SK-N-SH treated with all-trans-retinoic acid at 6 μM for 48 hours (cell line): ENCODE measurements around the gene ORAI1.
A peak's percentile ranks its signal among the peaks of the same experiment; 100 is the strongest.

Source experiments
- ARNTL ChIP-seq: fragments of 450-650 bp; formaldehyde crosslinking; IDR thresholded peaks from 2 replicates; pipeline ENCODE4 v1.5.0; 2020; ENCODE audit warnings: low read depth, mild to moderate bottlenecking, moderate library complexity, borderline replicate concordance
- BACH2 ChIP-seq: fragments of 250-450 bp; sonication (Bioruptor Pico); IDR thresholded peaks from 2 replicates; pipeline ENCODE4 v1.9.0; 2021; ENCODE audit warnings: mild to moderate bottlenecking, borderline replicate concordance
- CREB5 ChIP-seq: fragments of 250-450 bp; sonication (Bioruptor Pico); IDR thresholded peaks from 2 replicates; pipeline ENCODE4 v1.5.1; 2020; ENCODE audit warnings: low read depth, mild to moderate bottlenecking, moderate library complexity
- CSDC2 ChIP-seq: fragments of 250-450 bp; sonication (Bioruptor Pico); IDR thresholded peaks from 2 replicates; pipeline ENCODE4 v1.5.0; 2020; ENCODE audit warnings: mild to moderate bottlenecking, moderate library complexity
- GLIS3 ChIP-seq: fragments of 250-450 bp; sonication (Bioruptor Pico); IDR thresholded peaks from 2 replicates; pipeline ENCODE4 v1.5.0; 2020; ENCODE audit warnings: mild to moderate bottlenecking, moderate library complexity
- OSR1 ChIP-seq: fragments of 250-450 bp; sonication (Bioruptor Pico); IDR thresholded peaks from 2 replicates; pipeline ENCODE4 v1.8.0; 2022; ENCODE audit warnings: moderate library complexity, mild to moderate bottlenecking, inconsistent platforms
- PATZ1 ChIP-seq: fragments of 250-450 bp; sonication (Bioruptor Pico); IDR thresholded peaks from 2 replicates; pipeline ENCODE4 v1.8.0; 2020; ENCODE audit warnings: mild to moderate bottlenecking, moderate library complexity, borderline replicate concordance
- RARB ChIP-seq: fragments of 250-450 bp; sonication (Bioruptor Pico); IDR thresholded peaks from 2 replicates; pipeline ENCODE4 v1.8.0; 2021; ENCODE audit warnings: mild to moderate bottlenecking, moderate library complexity
- ZFP3 ChIP-seq: fragments of 250-450 bp; sonication (Bioruptor Pico); IDR thresholded peaks from 2 replicates; pipeline ENCODE4 v1.5.0; 2020; ENCODE audit warnings: mild to moderate bottlenecking, moderate library complexity
- ZFP30 ChIP-seq: fragments of 450-650 bp; formaldehyde crosslinking; IDR thresholded peaks from 2 replicates; pipeline ENCODE4 v1.5.0; 2022; ENCODE audit warnings: mild to moderate bottlenecking, moderate library complexity

- TF ChIP-seq BACH2 (CRISPR knock-in tag) (no peak), PATZ1 (CRISPR knock-in tag) (0 out of 2 replicates have a peak, but pooled peaks have one; percentile 23), ZFP3 (no peak), OSR1 (no peak), ARNTL (CRISPR knock-in tag) (no peak), CSDC2 (CRISPR knock-in tag) (no peak), CREB5 (no peak), ZFP30 (no peak), GLIS3 (no peak), RARB (CRISPR knock-in tag) (no peak)
Measured at GRCh38 chr12:121579981-121580868, 46.1 kb upstream of the ORAI1 start.
